ENCODE data around the gene ITGA8.
"Not testable (repeated sequence)": the region's sequence is repeated elsewhere in the genome, so short reads cannot be mapped to it uniquely, and the experiment has no call there.

The ITGA8 gene

DNA sequence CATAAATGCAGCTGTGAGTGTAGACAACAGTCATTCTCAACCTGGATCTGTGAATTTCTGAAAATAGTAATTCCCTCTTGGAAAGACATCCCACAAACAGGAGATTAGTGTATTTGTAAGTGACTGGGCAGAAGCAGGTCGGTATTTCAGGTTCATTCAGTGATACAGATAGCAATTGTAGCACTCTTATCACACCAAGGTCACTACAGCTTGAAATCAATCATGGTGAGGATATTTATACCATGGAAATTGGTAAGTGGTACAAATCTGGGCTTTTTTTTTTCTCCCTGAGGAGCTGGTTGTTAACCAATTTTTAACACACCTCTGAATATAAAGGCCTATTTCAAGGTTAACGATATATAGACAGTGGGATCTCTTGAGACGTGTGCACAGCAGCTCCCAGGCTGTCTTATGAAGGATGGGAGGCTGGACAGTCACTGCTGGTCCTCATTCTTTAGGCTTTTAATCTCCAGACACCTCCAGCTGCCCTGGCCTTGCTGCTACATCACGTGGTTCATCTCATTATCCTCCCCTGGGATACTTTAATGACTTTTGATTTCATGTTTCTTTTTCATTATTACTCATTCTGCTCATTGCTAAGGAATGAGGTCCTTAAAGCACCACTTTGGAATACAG, 87.1 kb downstream of the ITGA8 start:
- Histone ChIP-seq H3K9ac (ENCODE audit: low read length) (no peak overlapping the region), H3K27ac (ENCODE audit: low read length) (no peak overlapping the region), H2AFZ (ENCODE audit: low read depth, low read length) (no peak overlapping the region), H3K79me2 (ENCODE audit: low read length) (no peaks in the 10 kb centered on the region), H3K4me1 (ENCODE audit: low read length) (no peaks in the 10 kb centered on the region), H3K4me3 (ENCODE audit: low read length) (no peak overlapping the region), H3K9me3 (ENCODE audit: insufficient read depth, low read length) (no peaks in the 10 kb centered on the region), H3K27me3 (ENCODE audit: low read depth, low read length) (no peaks in the 10 kb centered on the region), H3K4me2 (ENCODE audit: low read length) (no peak overlapping the region), H3K36me3 (replicated peaks; ENCODE audit: low read depth, low read length) (no peaks in the 10 kb centered on the region), H4K20me1 (ENCODE audit: insufficient read depth, low read length) (no peaks in the 10 kb centered on the region)
- TF ChIP-seq, protein P1, sequence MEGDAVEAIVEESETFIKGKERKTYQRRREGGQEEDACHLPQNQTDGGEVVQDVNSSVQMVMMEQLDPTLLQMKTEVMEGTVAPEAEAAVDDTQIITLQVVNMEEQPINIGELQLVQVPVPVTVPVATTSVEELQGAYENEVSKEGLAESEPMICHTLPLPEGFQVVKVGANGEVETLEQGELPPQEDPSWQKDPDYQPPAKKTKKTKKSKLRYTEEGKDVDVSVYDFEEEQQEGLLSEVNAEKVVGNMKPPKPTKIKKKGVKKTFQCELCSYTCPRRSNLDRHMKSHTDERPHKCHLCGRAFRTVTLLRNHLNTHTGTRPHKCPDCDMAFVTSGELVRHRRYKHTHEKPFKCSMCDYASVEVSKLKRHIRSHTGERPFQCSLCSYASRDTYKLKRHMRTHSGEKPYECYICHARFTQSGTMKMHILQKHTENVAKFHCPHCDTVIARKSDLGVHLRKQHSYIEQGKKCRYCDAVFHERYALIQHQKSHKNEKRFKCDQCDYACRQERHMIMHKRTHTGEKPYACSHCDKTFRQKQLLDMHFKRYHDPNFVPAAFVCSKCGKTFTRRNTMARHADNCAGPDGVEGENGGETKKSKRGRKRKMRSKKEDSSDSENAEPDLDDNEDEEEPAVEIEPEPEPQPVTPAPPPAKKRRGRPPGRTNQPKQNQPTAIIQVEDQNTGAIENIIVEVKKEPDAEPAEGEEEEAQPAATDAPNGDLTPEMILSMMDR (IDR thresholded peaks at IDR 0.05; ENCODE audit: low read depth, low read length) = no peak
- no peak for TF ChIP-seq EZH2phosphoT487 (IDR thresholded peaks at IDR 0.05; ENCODE audit: low read depth)

DNA sequence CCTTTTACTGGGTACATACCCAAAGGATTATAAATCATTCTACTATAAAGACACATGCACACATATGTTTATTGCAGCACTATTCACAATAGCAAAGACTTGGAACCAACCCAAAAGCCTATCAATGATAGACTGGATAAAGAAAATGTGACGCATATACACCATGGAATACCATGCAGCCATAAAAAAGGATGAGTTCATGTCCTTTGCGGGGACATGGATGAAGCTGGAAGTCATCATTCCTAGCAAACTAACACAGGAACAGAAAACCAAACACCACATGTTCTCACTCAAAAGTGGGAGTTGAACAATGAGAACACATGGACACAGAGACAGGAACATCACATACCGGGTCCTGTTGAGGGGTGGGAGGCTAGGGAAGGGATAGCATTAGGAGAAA, 88.5 kb downstream of the ITGA8 start:
- H3K4me3 ChIP-seq (ENCODE audit: low read length); H3K4me2 ChIP-seq (ENCODE audit: low read length); H3K9ac ChIP-seq (ENCODE audit: low read length); H3K79me2 ChIP-seq (ENCODE audit: low read length); H3K27me3 ChIP-seq (ENCODE audit: low read depth, low read length); H3K36me3 ChIP-seq (replicated peaks; ENCODE audit: low read depth, low read length); H3K4me1 ChIP-seq (ENCODE audit: low read length); H2AFZ ChIP-seq (ENCODE audit: low read depth, low read length); H4K20me1 ChIP-seq (ENCODE audit: insufficient read depth, low read length); H3K27ac ChIP-seq (ENCODE audit: low read length); H3K9me3 ChIP-seq (ENCODE audit: insufficient read depth, low read length): not testable (repeated sequence)

DNA sequence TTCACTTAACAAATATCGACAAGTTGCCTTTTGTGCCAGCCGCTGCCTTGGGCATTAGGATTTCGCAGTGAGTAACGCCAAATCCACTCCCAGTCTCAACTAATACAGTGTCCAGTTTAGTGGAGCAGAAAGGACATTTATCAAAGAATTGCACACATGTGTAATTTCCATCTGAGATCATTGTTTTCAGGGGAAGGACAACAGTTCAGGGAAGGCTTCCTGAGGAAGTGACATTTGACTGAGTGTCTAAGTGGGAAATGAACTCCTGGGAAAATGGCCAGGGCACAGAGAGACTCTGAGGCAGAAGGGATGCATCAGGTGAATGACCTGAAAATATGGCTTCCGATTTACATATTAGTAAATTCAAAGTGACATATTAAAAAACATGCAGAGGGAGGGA, 89.4 kb downstream of the ITGA8 start:
- Histone ChIP-seq H3K9me3 (ENCODE audit: insufficient read depth, low read length) (no peaks in the 10 kb centered on the region), H4K20me1 (ENCODE audit: insufficient read depth, low read length) (no peaks in the 10 kb centered on the region), H3K27ac (ENCODE audit: low read length) (no peak overlapping the region), H3K27me3 (ENCODE audit: low read depth, low read length) (no peaks in the 10 kb centered on the region), H3K9ac (ENCODE audit: low read length) (no peak overlapping the region), H3K4me3 (ENCODE audit: low read length) (no peak overlapping the region), H2AFZ (ENCODE audit: low read depth, low read length) (no peak overlapping the region), H3K4me2 (ENCODE audit: low read length) (no peak overlapping the region), H3K4me1 (ENCODE audit: low read length) (no peaks in the 10 kb centered on the region), H3K36me3 (replicated peaks; ENCODE audit: low read depth, low read length) (no peaks in the 10 kb centered on the region), H3K79me2 (ENCODE audit: low read length) (no peaks in the 10 kb centered on the region)
- TF ChIP-seq, protein P1 (IDR thresholded peaks at IDR 0.05; ENCODE audit: low read depth, low read length) = no peak
- no peak for TF ChIP-seq EZH2phosphoT487 (IDR thresholded peaks at IDR 0.05; ENCODE audit: low read depth)

DNA sequence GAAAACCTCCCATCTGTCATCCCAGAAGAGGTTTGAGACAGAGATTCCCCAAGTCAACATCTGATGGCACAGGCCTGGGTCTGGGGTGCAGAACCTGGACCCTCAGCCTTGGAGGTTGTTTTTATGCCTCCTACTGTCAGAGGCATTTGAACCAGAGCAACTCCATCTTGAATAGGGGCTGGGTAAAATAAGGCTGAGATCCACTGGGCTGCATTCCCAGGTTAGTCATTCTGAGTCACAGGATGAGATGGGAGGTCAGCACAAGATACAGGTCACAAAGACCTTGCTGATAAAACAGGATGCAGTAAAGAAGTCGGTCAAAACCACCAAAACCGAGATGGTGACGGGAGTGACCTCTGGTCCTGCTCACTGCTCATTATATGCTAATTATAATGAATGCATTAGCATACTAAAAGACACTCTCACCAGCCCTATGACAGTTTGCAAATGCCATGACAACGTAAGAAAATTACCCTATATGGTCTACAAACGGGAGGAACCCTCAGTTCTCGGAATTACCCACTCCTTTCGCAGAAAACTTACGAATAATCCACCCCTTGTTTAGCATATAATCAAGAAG, 92.0 kb downstream of the ITGA8 start:
- H3K4me1 ChIP-seq (ENCODE audit: low read length) = no peaks in the 10 kb centered on the region
- H3K9ac ChIP-seq (ENCODE audit: low read length) = no peak overlapping the region
- no peak overlapping the region for H3K4me2 ChIP-seq (ENCODE audit: low read length)
- H3K27me3 ChIP-seq (ENCODE audit: low read depth, low read length) = no peaks in the 10 kb centered on the region
- no peak for TF ChIP-seq EZH2phosphoT487 (IDR thresholded peaks at IDR 0.05; ENCODE audit: low read depth)
- TF ChIP-seq, protein P1 (IDR thresholded peaks at IDR 0.05; ENCODE audit: low read depth, low read length) = no peak
- H2AFZ ChIP-seq (ENCODE audit: low read depth, low read length) = no peak overlapping the region
- no peaks in the 10 kb centered on the region for H3K36me3 ChIP-seq (replicated peaks; ENCODE audit: low read depth, low read length)
- H3K4me3 ChIP-seq (ENCODE audit: low read length) = no peak overlapping the region
- H4K20me1 ChIP-seq (ENCODE audit: insufficient read depth, low read length) = no peaks in the 10 kb centered on the region
- H3K27ac ChIP-seq (ENCODE audit: low read length) = no peak overlapping the region
- no peaks in the 10 kb centered on the region for H3K79me2 ChIP-seq (ENCODE audit: low read length)
- H3K9me3 ChIP-seq (ENCODE audit: insufficient read depth, low read length) = no peaks in the 10 kb centered on the region
